GOT3 (cell line): ENCODE measurements around the gene LMNTD2.
"Not testable (repeated sequence)": the region's sequence is repeated elsewhere in the genome, so short reads cannot be mapped to it uniquely, and the experiment has no call there.

ENCODE experiments used
- DNase-seq: peaks from one replicate; lab custom pipeline; 2025; ENCODE audit warnings: mixed read lengths; lab: John Stamatoyannopoulos, UW

The LMNTD2 gene

GRCh38 chr11:532986-533585, 27.5 kb downstream of the LMNTD2 start:
- no peak for DNase-seq

- DNase-seq, result no peak
Measured at GRCh38 chr11:532527-532985, 28.0 kb downstream of the LMNTD2 start.

- DNase-seq, result no peak
Measured at GRCh38 chr11:531919-532526, 28.5 kb downstream of the LMNTD2 start.

- no peak for DNase-seq
Measured at GRCh38 chr11:530960-531831, 29.3 kb downstream of the LMNTD2 start.

- DNase-seq, result no peak
Measured at GRCh38 chr11:529728-530411, 30.7 kb downstream of the LMNTD2 start.

GRCh38 chr11:528815-529727, 31.5 kb downstream of the LMNTD2 start:
- no peak for DNase-seq

GRCh38 chr11:528166-528814, 32.2 kb downstream of the LMNTD2 start:
- no peak for DNase-seq

- no peak for DNase-seq
Measured at GRCh38 chr11:526192-526591, 34.3 kb downstream of the LMNTD2 start.

GRCh38 chr11:521177-521688, 39.3 kb downstream of the LMNTD2 start:
- DNase-seq, result no peak

GRCh38 chr11:520428-521176, 39.9 kb downstream of the LMNTD2 start:
- DNase-seq, result no peak

- DNase-seq, result peak; percentile 80
Measured at GRCh38 chr11:518463-519202, 41.9 kb downstream of the LMNTD2 start.

GRCh38 chr11:516918-517685, 43.4 kb downstream of the LMNTD2 start:
- DNase-seq, result not testable (repeated sequence)

- DNase-seq, result no peak
Measured at GRCh38 chr11:516400-516799, 44.1 kb downstream of the LMNTD2 start.

GRCh38 chr11:515131-515530, 45.4 kb downstream of the LMNTD2 start:
- no peak for DNase-seq

GRCh38 chr11:514606-515005, 45.9 kb downstream of the LMNTD2 start:
- no peak for DNase-seq

GRCh38 chr11:512761-513595, 47.6 kb downstream of the LMNTD2 start:
- no peak for DNase-seq

GRCh38 chr11:508956-509355, 51.6 kb downstream of the LMNTD2 start:
- no peak for DNase-seq
